ENCODE results near the gene LGALS3BP.

GRCh38 chr17:78944956-78945355, 34.8 kb downstream of the LGALS3BP start:
- TF ChIP-seq POLR2A (IDR thresholded peaks at IDR 0.05; ENCODE audit: low read depth, low read length): no peak
- TF ChIP-seq TAF1 (IDR thresholded peaks at IDR 0.05; ENCODE audit: borderline replicate concordance, low read depth, low read length): no peak
